HG02981 (cell line): ENCODE data around the gene LRPAP1.
"Not testable (repeated sequence)": the region's sequence is repeated elsewhere in the genome, so short reads cannot be mapped to it uniquely, and the experiment has no call there.

Experiments
- ATAC-seq: cut with Tn5 transposase; IDR thresholded peaks from one replicate; pipeline ENCODE4 v1.9.1; 2021; ENCODE audit warnings: mild to moderate bottlenecking, moderate library complexity; ENCODE audit not compliant: unreplicated experiment

The LRPAP1 gene, protein sequence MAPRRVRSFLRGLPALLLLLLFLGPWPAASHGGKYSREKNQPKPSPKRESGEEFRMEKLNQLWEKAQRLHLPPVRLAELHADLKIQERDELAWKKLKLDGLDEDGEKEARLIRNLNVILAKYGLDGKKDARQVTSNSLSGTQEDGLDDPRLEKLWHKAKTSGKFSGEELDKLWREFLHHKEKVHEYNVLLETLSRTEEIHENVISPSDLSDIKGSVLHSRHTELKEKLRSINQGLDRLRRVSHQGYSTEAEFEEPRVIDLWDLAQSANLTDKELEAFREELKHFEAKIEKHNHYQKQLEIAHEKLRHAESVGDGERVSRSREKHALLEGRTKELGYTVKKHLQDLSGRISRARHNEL

DNA sequence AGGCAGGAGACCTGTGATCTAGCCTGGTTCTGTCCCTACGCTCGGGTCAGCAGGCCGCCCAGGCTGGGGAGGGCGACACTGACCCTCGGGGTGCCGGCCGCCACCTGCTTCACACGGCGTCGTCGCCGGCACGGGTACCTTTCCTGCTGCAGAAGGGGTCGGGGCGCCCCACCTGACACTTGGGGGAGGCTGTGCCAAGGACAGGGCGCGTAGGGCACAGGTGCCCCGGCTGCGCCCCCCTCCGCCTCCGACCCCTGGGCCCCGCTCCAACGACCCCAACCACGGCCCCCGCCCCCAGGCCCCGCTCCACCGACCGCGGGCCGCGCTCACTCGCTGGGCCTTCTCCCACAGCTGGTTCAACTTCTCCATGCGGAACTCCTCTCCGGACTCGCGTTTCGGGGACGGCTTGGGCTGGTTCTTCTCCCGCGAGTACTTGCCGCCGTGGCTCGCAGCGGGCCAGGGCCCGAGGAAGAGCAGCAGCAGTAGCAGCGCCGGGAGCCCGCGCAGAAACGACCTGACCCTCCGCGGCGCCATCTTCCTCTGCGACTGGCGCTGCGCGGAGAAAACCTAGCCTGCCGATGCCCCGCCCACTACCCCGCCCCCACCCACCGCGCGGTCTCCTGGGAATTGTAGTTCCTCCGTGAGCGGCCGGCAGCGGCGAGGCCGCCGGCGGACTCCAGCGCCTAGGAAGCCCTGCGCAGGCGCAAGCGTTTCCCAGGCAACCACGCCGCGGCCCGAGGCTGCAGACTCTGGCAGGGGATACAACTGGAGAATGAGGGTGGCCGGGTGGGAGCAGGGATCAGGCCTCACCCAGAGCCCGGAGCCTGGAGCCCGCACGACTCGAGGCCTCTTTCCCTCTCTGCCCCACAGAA, at the start of gene LRPAP1:
Gene LRPAP1 (minus strand): TSS at position 544 of the 872 bp plus-strand sequence. CDS start 10 bp downstream, at position 534.
- peak; percentile 73 for ATAC-seq

DNA sequence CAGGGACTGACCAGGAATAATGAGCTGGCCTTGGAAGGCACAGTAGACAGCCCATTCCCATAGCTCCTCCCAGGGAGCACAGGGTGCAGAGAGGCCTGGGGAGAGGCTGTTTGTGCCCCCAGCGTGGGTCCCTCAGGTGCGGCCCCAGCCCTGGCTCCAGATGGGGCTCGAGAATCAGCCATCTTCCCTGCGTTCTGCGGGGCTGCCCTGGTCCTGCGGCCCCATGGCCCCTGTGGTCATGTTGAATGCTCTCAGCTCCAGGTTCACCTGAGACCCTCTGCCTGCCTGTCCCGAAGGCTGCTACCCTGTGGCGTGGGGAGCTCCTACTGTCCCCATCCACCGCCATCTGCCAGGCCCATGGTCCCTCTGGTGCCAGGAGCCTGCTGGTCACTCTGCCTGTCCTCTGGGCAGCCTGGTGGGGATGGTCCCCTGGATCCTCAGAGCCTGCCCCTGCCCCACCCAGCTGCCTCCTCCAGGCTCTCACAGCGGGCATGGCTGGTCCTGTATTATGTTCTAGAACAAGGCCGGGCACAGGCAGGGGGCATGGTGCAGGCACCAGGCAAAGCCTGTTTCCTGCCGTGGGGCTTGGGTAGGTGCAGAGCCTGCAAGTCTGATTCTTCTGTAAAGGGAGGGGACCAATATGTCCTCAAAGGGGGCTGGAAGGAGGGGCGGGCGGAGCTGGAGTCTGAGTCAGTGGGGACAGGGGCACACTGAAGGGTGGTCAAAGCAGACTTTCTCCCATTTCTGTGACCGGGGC, 49.3 kb upstream of the LRPAP1 start:
- not testable (repeated sequence) for ATAC-seq

DNA sequence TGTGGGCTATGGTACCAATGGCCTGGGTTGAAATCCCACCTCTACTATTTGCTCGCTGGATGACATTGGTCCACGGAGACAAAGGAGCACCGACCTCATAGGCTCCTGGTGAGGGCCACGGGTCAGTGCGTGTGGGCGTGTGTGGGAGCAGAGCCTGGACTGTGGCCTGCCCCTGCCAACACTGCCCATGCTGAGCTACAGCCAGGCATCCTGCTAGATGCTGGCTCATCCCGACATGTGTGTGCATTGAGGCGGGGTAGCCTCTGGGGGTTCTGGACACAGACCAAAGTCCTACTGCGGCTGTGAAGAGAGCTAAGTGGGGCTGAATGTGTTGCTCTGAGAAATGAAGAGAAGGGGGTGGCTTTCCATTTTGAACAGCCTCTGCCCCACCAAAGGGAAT, 48.6 kb upstream of the LRPAP1 start:
- not testable (repeated sequence) for ATAC-seq

DNA sequence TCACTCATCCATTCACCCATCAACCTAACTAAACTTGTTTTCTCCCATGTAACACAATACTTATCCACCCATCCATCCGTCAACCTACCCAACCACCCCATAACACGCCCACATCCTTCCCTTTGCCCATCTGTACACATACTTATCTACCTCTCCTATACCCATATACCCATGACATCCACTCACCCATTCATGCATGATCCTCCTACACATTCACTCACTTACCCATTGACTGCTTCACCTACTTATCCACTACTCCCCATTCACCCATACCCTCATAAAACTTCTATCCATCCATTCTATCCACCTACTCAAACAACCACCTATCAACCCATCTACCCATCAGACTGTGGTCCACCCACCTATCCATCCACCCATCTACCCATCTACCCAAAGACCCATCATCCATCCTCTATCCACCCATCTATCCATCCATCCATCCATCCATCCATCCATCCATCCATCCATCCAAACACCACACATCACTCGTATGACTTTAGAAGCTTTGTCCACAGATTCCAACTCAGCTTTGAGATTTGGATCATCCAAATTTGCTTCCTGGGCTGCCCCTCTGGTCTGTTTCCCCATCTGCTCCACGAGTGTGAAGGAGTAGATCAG, 46.4 kb upstream of the LRPAP1 start:
- ATAC-seq, result not testable (repeated sequence)

DNA sequence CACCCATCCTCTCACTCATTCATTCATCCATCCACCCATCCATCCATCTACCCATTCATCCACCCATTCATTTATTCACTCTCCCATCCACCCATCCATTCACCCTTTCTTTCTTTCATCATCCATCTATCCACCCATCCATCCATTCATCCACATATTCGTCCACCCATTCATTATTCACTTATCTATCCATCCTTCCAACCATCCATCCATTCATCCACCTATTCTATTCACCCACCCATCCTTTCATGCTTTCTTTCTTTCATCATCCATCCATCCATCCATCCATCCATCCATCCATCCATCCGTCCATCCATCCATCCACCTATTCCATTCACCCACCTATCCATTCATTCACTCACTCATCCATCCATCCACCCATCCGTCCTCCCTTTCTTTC, 45.8 kb upstream of the LRPAP1 start:
- ATAC-seq, result not testable (repeated sequence)

DNA sequence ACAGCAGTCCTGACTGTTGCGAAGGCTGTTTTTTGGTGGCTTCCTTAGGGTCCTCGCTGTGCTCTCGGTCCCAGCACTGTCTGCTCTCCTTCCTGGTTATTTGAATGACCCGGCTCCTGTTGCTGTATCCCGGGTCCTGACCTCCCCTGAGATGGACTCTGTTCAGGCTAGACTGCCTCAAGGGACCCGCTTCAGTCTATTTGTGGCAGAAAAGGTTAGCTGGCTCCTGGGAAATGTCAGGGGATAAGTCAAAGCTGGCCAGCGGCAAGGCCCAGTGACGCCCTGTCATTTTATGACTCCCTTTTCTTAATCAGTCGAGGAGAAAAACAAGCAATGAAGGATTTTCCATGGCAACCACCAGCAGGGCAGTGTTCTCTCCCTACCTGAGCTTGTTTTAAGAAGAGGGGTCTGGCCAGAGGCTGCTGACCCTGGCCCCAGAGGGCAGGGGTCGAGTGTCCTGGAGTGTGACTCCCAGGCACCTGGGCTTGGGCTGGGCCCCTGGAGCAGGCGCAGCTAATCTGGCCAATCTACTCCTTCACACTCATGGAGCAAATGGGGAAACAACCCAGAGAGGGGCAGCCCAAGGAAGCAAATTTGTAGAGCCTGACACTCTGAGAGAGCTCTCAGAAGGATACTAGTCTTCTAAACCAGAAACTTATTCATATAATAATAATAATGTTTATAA, 45.1 kb upstream of the LRPAP1 start:
- not testable (repeated sequence) for ATAC-seq

DNA sequence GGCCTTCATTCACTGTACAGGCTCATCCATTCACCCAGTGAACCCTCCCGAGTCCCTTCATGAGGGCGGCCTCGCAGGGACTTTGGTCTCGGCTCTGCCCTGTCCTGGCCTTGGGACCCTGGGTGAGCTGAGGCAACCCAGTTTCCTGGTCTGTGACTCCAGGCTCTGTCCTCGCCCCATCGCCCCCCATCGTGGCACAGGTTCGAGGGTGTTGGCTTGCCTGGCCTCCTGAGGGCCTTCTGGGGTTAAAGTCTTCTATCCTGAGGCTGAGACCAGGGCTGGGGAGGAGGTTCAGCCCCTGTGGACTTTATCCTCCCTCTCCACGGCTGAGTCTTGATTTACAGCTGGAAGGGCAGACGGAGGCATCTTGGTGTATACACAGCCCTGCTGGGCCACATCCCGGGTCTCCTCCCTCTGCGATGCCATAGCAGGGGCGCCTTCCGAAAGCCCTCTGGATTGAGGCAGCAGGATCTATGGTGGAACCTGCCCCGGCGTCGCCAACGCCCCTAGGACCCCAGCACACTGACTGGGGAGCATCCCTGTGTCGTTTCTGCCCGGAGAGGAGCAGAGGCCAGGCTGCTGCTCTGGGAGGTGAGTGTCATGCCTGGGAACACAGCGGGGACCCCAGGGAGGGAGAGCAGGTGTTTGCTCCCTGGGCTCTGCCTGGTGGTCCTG, 44.4 kb upstream of the LRPAP1 start:
- ATAC-seq, result not testable (repeated sequence)

DNA sequence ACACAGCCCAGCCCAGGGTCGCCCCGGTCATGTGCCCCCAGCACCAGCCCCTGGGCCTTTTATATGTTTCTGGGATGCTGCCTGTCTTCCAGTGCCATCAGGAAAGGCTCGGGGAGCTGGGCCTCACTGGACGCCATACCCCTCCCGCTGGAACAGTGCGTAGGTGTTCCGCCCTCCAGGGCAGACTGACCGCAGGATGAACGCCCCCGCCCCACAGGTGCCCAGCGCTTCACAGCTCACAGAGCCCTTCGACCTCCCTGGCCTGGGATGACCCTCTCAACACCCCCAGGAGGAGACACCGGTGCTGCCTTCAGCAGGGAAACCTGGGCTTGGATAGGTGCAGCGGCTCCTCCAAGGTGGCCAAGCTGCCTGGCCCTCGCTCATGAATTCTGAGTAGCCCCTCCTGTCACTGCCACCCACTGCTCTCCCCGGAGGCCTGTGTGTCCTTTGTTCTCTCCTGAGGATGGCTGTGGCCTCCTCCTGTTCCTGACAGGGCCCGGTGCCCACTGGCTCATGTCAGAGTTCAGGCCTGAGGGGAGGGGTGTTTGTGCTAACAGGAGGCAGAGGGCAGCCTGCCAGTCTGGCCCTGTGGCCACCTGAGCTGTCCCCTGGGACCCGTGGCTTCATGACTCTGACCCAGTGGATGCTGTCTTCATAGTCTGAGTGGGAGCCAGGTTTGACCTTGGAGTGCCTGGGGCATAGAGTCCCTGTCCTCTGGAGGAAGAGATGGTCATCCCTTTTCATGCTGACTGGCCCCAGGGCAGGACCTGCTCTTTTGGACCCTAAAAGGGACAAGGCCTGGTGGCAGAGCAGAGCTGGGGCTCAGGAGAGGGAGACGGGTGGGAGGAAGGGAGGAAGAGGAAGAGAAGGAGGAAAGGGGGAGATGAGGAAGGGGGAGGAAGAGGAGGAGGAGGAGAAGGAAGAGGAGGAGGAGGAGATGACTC, 43.5 kb upstream of the LRPAP1 start:
- not testable (repeated sequence) for ATAC-seq

DNA sequence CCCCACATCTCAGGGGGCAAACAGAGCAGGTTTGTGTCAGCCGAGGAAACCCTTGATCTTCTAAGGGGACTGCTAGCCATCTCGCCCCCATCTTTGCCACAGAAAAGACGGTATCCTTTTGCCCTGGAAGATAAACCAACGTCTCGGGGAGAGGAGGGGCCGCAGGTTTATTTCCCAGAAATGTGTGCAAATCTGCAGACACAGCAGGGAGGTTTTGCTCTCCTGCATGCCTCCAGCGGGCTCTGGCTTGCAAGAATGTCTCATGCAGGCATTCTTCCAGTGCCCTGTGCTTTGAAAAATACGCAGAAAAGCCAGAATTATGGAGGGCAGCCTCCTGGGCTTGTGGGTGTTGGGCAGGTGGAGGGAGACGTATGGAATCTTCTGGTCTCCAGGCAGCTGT, 42.6 kb upstream of the LRPAP1 start:
- not testable (repeated sequence) for ATAC-seq

DNA sequence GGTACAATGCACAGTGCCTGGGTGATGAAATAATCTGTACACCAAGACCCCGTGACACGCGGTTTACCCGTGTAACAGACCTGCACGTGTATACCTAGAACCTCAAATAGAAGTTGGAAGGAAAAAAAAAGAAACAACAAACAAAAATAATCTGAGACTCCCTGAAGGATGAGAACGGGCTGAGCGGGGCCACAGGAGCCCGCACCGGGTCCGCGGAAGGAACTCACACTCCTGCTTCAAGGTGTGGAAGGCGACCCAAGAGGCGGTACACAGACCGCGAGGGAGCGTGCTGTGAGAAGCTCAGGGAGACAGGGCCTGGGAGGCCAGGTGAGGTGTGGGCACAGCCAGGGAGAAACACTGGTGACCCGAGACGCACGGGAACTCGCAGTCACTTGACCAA, 42.1 kb upstream of the LRPAP1 start:
- not testable (repeated sequence) for ATAC-seq

DNA sequence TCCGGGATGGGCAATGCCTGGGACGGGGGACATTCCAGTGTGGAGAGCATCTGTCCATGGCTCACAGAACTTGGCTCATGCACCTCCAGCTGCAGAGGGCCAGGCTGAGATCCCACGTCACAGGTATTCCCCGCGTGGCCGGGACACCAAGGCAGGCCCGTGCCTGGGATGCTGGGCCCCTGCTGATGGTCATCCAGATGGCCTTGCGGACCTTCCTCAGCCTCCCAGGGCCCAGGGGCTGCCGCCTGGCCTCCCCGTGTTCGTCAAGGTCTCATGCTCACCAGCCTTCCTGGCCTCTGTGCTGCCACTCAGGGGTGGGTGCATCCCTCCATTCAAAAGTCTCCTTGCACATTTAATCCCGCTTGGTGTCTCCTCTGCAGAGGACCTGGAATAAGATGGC, 40.9 kb upstream of the LRPAP1 start:
- ATAC-seq, result no peak

DNA sequence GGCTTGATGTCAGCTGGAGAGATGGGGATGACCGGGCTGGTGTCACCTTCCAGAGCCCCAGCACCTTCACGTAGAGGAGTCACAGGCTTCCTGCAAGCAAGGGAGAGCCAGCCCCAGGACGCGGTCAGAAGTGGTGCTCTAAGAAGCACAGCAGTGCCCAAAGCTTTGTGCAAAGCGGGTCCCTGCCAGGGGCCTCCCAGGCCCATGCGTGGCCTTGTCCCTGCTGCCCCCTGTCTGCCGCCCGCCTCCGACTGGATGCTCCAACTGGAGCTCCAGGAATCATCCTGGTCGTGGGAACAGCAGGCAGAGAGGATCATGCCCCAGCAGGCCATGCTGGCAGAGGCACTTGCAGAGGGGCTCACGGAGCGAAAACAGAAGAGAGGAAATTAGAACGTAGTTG, 40.1 kb upstream of the LRPAP1 start:
- ATAC-seq, result no peak

DNA sequence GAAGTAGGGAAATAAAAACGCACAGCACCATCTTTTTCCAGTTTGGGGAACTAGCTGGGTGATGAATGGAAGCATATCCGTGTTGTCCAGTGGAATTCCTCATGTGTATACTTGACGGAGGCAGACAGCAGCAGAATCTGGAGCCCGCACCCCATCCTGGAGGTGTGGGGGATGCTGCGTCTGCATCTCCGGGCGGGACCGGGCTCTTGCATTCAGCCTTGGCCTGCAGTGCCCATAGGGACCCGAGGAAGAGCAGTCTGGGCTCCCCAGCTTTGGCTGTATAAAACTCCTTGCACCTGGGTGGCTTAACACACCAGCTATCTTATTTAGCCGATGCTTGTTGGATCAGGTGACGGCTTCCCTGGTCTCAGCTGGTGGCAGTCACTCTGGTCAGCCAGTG, 39.7 kb upstream of the LRPAP1 start:
- no peak for ATAC-seq

DNA sequence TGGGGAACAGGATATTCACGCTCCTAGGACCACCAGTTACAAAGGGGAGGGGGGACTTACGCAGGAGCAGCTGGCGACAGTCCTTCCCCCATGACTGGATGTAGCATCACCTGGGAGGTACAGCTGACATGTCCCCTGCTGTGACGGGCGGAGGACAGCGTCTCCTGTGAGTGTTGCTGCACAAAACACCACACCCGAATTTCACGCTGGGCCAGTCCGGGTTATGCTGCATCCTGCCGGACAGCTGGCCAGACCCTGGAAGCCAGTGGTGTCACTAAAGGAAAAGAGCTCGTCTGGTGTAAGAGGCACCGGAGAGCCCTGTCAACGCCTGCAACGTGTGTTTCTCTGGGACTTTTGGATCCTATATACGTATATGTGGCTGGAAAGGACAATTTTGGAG, 38.7 kb upstream of the LRPAP1 start:
- ATAC-seq, result not testable (repeated sequence)

DNA sequence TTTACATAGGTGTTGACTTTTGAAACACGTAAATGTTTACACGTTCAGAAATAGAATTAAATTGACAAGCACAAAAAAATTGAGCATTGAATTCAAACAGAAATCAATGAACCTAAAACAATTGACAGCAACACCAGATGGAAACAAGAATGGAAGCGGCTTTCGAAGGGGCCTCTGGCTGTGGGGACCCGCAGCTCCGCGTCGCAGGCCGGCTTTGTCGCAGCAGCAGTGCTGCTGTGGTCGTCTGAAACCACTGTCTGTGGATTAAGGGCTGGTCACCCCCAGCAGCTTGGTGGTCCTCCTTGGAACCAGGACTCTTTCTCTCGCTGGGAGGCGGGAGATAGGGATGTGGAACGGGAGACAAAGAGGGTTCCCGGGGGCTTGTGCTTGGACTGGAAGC, 37.4 kb upstream of the LRPAP1 start:
- not testable (repeated sequence) for ATAC-seq

DNA sequence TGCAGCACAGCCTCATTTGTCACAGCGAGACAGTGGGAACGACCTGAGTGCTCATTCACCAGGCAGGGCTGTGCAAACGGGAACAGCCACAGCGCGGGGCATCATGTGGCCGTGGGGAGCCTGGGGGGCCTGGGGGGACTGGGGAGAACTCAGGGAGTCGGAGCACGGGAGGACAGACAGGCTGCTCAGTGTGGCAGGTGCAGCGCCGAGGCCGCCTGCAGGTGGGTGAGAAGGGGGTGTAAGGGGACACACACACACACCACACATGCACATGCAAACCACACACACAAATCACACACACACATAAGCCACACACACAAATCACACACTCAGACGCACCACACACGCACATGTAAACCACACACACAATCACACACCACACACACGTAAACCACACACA, 34.5 kb upstream of the LRPAP1 start:
- ATAC-seq, result not testable (repeated sequence)

DNA sequence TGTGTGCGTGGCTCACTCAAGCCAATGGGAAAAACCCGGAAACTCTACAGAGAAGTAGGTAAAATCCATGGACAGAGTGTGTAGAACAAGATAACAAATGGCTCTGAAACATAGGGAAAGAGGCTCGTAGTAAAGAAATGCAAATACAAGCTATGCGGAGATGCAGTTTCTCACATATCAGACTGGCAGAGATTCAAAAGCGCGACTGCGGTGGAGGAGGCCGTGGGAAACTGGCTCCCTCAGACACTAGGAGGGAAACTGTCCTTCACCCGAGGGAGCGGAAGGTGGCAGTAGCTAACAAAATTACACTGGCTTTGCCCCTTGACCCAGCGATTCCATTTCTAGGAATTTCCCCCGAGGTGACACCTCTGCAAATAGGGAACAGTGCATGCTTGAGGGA, 34.1 kb upstream of the LRPAP1 start:
- ATAC-seq, result not testable (repeated sequence)

DNA sequence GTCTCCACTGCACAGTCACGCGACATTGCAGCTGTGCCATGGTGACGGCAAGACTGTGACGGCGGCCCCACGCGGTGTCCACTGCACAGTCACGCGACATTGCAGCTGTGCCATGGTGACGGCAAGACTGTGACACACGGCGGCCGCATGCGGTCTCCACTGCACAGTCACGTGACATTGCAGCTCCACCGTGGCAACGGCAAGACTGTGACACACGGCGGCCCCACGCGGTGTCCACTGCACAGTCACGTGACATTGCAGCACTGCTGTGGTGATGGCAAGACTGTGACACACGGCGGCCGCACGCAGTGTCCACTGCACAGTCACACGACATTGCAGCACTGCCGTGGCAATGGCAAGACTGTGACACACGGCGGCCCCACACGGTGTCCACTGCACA, 32.7 kb upstream of the LRPAP1 start:
- not testable (repeated sequence) for ATAC-seq
